Stimulated activated CD8-positive, alpha-beta memory T cell treated with anti-CD3 and anti-CD28 coated beads, Interleukin-12 subunit alpha, Interleukin-12 subunit beta, amount 100 ng/mL, for 24 hours (primary cell): ENCODE data around the gene STX8.

Experiments
- DNase-seq: peaks from one replicate; pipeline ENCODE4 v3.0.0-alpha.2; 2020; ENCODE audit errors: extremely low read depth

STX8 gene

DNA sequence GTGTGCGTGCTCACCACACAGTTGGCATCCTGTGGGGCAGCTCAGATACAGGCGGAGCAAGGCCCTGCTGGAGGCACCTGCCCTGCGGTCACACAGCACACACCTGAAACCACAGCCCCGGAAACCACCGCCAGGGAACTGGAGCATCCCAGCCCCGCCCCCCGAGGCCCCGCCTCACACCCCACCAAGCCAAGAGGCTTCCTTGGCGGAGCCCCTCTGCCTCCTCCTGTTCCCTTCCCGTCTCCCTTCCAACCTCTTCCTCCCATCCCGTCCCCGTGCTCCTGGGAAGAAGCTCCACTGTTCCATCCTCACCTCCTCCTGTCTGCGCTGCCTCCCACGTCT lies 348.9 kb downstream of the STX8 start:
- no peak for DNase-seq

DNA sequence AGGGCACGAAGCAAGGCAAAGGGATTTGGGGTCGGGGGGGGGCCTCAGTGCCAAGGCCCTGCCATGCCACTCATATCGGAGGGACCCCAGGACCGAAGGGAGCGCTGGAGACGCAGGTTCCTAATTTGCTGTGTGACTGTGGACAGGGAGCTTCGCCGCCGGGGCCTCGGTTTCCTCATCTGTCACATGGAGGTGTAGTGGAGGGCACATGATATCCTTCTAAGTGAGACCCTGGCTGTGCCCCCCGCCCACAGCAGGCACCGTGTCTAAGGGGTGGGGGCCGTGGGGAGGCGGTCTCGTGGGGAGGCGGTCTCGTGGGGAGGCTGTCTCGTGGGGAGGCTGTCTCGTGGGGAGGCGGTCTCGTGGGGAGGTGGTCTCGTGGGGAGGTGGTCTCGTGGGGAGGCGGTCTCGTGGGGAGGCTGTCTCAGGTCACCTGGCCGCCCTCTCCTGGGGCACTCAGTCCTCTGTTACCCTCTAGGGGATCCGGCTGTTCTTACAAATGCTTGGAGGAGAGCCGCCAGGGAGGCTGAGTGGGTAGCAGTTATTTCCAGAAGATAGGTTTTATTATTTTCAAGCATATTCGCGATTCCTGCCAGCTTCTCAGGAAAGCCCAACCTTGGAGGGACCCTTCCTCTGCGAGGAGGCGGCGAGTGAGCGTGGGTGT lies 349.4 kb downstream of the STX8 start:
- no peak for DNase-seq

DNA sequence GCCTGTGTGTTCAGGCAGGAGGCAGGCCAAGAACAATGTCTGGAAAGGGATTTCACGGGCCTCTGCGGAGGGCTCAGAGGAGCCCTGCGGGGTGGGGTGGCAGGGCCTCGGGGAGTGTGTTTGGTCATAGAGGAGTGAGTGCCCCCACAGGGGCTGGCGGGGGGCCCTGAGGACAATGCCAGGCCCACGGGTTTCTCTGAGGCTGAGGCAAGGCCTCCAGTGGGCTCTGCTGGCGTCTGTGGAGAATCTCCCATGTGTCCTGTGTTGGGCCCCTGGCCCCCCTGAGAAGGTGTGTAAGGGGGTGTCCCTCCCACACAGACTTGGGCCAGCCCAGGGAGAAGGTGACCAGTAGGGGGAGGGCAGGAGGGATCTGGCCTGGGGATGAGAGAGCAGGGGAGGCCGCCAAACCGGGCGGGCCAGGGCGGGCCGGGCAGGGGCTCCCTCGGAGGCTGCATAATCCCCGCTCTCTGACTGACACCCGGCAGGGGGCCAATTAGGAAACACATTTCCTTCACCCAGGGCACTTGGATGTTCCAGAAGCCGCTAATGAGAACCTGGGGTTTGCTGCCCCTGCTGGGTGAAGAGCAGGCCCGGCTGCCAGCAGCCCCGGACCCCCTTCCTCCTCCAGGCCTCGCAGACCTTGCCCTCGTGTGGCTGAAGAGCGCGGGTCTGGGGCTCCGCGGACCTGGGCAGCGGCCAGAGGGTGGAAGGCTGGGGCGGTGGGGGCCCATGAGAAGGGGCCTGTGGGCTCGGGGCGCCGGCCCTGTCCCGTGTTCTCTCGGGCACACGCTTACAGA lies 350.1 kb downstream of the STX8 start:
- no peak for DNase-seq

DNA sequence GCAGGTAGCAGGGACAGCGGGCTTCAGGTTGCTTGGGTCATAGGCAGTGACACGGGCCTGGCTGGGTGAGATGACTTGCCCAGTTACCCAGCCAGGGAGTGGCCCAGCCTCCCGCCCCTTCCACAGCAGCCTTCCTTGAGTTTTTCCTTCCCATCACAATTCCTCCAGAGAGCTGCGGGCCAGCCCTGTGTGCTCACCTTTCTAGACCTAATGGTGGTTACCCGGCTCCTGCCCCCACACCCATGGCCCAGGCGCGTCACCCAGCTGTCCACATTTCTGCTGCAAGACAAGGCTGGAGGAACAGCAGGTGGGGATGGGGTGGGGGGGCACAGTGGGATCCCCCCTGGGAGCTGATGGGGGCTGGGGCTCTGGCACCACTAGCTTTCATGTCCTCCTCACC lies 351.1 kb downstream of the STX8 start:
- no peak for DNase-seq

DNA sequence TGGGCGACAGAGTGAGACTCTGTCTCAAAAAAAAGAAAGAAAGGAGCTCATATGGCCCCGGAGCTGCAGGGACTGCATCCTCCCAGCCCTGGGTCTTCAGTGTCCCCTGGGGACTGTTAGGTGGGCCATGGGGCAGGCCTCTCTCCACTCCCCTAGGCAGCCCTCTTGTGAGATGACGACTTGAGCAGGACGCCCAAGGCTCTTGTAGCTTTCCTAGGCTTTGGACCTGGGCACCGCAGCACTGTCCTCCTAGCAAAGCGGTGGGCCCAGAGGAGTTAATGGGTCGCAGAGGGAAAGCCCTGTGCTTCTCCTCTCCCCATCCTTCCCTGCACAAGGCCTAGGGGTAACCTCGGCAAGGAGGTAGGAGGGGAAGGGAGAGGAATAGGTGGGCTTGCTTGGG lies 352.1 kb downstream of the STX8 start:
- DNase-seq: no peak

DNA sequence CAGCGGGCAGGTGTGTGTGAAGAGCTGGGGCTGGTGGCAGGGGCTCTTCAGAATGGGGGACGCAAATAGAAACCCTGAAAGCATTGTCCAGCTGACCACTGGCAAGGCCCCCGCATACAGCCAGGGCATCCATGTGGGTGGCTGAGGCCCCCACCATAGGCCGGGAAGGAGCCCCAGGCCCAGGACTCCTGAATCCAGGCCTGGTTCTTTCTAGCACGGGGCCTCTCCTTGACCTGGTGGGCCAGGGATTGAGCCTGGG lies 353.8 kb downstream of the STX8 start:
- no peak for DNase-seq

DNA sequence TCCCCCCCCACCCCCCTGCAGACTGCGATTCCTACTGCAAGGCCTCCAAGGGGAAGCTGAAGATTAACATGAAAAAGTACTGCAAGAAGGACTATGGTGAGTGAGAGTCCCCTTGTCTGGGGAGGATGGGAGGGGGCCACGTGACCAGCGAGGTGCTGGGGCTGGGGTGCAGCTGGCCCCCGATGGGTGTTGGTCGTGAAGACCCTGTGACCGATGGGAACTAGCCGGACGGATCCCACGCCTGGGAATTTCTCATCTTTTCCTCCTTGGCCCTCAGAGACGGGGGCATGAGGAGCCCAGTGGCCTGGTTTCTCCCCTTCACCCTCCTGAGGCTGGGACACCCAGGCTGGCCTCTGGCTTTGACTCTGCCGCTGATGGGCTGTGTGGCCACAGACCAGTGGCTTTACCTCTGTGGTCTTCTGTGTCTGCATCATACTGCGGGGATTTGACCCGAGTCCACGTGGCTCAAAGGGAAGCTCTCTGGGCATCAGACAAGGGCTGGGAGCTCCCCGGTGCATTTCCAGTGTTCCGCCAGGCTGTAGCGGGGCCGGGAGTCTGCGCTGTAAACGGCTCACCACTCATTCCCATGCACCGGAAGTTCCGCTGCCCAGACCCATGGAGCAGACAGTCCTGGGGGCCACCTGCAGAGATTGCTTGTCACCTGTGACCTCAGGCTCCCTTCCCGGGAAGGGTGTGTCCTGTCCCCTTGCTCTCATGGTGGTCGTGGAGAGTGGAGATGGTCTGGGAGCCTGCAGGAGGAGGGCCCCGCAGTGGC lies 354.3 kb downstream of the STX8 start:
- DNase-seq: no peak

DNA sequence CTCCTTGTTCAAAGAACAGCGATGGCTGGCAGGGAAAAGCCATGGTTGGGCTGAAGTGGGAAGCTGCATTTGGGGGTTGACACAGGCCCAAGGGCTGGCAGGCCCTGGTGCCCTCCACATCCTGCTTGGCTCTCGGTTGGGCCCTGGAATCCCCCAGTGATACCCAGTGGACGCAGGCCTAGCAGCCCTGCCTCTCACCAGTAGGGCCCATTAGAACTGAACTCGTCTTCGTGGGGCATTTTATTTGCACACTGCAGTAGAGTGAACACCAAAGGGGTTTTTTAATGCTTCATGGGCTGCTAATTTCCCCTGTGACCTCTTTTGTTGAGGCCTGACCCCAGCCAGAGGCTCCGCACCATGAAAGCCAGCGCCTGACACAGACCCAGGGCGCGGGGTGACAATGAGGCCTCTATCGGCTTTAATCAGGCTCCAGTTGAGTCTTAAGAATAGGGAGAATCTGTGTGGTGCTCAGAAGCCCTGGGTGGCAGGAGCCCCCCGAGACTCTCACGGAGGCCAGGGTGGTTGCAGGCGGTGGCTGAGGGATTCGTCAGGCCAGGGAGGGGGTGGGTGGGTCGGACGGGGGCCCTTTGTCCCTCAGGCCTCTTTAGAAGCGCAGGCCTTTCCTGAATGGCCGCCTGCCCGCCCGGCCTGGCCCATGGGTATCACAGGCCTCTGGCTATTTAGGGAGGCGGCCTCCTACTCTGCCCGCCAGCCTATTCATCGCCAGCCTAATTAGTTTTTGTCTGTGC lies 355.0 kb downstream of the STX8 start:
- DNase-seq: no peak

DNA sequence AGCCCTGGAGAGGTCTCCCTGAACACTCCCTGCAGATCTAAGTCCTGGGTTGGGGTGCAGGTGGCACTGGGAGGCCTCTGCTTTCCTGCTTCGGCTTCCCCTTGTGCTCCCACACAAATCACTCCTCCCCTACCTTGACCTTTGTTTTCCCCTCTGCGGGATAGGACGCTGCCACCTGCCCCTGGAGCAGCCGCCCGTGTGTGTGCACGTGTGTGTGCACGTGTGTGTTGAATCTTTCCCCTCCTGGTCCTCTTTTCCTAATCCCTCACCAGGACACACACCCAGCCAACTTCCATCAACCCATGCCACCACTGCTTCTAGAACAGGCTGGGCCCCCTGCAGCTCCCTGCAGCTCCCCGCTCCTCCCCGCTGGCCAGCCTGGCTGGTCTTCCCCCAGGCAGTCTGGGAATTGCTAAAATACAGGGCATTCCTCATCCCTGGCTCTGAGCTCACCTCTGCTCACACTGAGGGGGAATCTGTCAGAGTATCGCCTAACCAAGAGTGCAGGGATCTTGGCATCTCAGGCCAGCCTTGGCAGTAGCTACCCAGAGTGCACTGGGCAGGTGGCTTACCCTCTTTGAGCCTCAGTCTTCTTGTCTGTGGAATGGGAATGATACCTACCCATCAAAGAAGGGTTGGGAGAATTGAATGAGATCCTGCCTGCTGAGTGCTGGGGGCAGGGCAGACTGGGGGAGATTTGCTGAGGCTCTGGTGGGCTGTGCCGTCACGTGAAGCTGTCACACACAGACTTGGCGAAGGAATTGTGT lies 355.8 kb downstream of the STX8 start:
- DNase-seq: no peak

DNA sequence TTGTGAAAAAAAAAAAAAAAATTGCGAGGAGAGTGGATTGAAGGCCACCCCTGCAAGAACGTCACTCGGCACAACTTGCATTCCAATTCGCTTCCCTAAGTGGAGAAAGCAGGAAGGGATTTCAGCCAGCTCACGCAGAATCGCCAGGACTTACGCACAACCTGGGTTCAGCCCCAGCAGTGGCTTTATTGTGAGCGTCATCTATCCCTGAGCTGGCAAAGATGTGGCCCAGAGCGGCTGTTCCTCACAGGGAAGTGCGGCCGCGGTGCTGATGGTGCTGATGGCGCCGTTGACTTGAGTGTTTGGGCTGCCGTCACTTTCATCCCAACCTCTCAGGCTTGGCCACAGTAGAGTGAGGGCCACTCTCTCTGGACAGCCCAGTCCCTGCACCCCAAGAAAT lies 356.7 kb downstream of the STX8 start:
- no peak for DNase-seq

DNA sequence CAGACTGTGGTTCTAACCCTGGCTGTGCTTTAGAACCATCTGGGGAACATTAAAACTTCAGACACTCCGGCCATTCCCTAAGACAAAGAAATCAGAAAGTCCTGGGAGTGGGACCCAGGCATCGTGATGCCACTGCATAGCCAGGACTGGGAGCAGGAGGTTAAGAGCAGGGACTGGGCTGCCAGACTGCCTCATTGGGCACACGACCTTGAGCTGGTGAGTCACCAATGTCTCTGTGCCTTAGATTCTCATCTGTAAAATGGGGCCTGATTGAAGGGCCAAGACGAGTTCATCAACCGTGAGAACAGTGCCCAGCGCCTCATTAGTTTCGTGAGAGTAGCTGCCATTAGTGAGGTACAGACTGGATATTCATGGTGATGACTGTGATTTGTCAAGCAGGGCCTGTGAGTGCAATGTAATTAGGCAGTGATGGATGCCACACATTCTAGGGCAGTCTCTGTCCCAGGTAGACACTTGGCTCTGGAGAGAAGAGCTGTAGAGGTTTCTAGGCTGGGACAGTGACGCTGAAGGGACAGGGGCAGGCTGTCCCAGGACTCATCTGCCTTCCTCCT lies 357.5 kb downstream of the STX8 start:
- DNase-seq: no peak

DNA sequence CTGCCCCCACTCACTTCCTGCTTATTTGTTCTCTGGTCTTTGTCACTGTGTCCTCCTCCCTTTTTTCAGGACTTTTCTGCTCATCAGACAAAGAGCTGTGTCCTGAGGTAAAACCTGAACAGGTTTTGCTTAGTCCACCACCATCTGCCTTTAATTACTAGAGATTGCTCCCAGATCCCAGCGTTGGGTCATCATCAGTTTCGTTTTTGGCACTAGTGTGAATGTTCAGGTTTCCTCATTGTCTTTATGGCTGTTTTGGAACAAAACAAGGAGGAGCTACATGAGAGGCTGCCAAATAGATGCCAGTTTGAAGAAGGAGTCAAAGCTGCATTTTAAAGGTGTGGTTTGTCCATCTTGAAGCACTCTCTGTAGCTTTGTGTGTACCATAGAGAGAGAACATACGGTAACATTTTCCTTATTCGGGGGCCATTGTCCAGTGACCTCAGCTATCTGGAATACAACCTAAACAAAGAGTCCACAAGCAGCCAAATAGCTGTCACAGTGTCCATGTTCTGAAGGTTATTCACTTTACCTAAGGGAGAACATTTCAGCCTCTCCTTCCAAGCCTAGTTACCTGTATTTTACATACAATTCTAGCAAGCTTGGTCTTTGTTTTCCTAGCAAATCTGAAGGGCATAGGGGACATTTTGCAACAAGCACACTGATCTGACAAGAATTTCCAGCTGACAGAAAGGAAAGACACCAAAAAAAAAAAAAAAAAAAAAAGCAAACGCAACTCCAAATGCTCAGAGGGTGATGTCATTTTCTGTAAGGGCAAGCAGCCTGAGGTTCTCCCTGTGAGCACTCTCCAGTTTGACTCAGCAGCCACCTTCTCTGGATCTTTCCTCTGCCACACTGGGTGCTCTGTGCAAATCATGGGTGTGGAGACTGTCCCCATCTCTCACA lies 358.2 kb downstream of the STX8 start:
- DNase-seq: no peak

DNA sequence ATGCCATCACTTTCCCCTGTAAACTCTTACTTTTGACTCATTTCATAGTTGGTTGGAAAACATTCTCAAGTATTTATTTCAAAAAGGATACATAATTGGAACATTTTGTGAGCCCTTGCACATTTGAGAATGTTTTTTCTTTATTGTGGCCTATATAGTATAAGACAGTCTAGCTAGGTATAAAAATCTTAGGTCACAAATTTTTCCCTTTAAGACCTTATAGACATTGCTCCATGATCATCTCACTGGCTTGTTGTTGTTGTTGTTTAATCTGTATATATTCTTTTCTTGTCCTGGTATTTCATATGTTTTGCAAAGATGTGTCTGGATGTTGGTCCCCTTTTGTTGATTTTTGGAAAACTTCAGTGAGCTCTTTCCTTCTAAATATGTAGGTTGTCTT lies 360.2 kb downstream of the STX8 start:
- DNase-seq: no peak

DNA sequence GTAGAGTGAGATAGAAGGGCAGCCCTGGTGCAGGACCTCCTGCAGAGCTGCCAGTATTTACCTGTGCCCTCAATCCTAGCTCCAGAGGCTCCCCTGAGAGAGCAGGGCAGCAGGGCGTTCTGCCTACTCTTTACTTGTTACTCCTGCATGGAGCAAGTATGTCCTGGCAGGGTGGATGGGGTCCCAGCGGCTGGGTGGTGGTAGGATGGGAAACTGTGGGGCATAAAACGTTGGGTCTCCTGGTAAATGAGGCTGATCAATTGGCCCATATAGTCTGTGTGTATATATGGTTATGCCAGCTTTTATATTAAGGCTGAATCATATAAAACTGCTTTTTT lies 362.3 kb downstream of the STX8 start:
- DNase-seq: no peak

DNA sequence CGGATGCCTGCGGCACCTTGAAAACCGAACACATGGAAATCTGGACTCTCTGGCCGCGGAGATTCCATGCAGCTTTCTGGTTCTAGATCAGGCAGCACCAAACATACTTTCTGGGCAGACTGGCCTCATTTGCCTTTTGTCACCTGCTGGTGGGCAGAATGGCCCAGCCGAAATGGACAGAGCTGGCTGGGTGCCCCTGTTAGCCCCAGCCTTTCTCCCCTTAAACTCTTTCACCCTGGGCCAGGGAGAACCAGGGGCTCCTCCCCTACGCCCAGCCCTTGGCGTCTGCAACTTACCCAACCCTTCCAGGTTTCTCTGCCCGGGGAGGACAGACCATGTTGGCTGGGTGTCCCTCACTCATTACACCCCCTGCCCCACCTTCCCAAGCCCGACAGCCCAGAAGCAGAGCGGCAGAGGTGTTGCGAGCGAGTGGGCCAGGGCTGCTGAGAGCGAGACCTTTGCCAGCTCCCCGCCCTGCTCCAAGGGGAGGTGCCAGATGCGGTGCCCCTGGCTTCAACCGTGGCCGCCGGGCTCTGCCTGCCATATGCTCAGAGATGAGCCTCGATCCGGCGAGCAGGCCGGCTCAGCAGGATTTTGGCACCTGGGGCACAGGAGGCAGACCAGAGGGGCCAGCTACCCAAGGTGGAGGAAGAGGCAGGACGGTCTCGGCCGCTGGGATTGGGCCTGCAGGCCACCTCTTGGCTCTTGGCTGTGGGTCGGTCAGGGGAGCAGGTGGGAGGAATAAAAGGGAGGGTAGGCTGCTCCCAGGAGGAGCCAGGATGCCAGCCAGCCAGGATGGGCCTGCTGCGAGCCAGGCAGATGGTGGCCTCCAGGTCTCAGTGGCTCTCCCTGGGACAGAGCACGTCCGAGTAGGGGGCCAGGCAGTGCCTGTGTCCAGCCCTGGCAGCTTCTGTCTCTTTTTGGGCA lies 363.0 kb downstream of the STX8 start:
- no peak for DNase-seq

DNA sequence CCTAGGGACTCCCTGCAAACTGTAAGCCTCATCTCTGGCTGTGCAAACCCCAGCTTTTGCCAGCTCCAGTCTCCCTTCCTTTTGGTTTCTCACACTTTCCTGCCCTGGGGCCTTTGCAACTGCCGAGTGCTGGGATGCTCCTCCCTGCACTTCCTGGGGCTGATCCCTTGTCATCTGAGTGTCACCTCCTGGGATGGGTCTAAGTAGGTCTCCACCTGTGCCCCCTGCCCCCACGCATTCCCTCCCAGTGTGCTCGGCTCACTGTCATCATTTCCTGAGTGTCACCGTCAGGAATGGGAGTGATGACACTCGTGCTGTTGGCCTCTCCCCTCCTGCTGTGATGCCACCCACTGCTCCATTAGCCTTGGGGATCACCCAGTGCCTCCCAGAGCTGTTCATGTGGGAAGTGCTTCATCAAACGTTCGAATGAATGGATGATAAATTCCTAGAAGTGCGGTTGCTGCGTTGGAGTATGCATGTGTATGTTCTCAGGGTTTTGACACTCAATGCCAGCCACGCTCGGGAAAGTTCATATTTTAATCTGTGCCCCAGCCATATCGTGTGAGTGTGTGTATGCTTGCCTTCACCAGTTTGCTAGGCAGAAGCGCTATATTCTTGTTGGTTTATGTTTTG lies 364.4 kb downstream of the STX8 start:
- no peak for DNase-seq

DNA sequence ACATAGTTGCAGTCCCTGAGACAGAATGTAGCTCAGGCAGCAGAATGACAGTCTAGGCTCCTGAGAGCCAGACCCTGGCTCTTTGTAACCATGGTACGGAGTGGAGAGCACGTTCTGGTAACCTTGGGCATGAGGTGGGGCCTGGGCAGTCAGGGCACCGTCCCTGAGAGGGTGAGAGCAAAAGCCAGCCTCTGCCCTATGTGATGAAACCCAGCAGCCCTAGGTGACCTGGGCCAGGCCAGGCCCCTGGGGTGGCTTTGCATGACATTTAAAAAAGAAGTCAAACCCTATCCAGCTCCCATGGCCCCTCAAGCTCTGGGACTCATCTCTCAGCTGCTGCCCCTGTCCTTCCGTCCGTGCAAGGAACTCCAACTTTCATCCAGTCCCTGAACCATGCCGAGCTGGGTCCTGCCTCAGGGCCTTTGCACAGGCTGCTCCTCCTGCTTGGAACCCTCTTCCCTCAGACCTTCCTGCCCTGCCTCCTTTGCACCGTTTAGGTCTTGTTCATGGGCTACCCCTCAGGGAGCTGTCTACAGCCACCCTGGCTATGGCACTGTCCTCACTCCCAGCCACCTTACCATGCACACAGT lies 365.7 kb downstream of the STX8 start:
- no peak for DNase-seq

DNA sequence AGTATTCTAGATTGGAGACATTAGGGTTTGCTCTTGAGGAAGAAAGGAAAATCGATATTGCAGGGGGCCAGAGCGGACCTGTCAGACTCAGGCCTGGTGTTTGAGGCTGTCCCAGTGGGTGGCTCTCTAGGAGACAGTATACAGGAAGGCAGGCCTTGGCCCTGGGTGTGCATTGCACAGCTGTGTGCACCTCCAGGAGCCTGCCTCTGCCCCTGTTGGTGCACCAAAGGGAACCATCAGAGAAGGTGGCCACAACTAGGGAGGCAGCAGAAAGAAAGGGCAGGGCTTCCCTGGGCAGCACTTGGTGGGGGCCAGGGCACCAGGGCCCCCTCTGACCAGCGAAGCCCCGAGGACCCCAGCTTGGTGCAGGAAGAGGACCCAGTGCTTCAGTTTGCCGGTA lies 366.3 kb downstream of the STX8 start:
- no peak for DNase-seq
